OCI-LY7 (cell line): ENCODE measurements around the gene SLC5A10. TPM values are rescaled to one million over a fixed set of nuclear protein-coding genes. Genes with fewer than 3 reads are reported as not detected.
A peak's percentile ranks its signal among the peaks of the same experiment; 100 is the strongest.

Experiments used
- BruUV-seq: library from RNA; stranded (reverse); fragments of 400-500 nt; replicated peaks from 2 replicates; lab custom pipeline; 2021; lab: Mats Ljungman, UMichigan
- CTCF ChIA-PET: fragments of 300-600 bp; sonication (Branson Sonifier 250); formaldehyde crosslinking; loops from one replicate; lab custom pipeline; 2022; ENCODE audit warnings: antibody characterized with exemption; ENCODE audit not compliant: unreplicated experiment; lab: Charles Lee
- POLR2A ChIA-PET: fragments of 300-600 bp; sonication (Branson Sonifier 250); formaldehyde crosslinking; loops from one replicate; lab custom pipeline; 2022; ENCODE audit warnings: antibody characterized with exemption; lab: Charles Lee
- DNase-seq: peaks from one replicate; pipeline ENCODE4 v3.0.0-alpha.2; 2015; ENCODE audit warnings: low spot score
- H2AFZ ChIP-seq: fragments of 200-600 bp; sonication (generic), shearing (Covaris generic); 2 replicates; pipeline ENCODE4 v1.6.1; 2014; ENCODE audit warnings: mild to moderate bottlenecking, antibody characterized with exemption, low read length, moderate library complexity
- H3K27ac ChIP-seq: fragments of 200-600 bp; sonication (generic); 2 replicates; pipeline ENCODE4 v1.5.1; 2014; ENCODE audit warnings: mixed run types, low read depth, mild to moderate bottlenecking, moderate library complexity, low read length, inconsistent platforms; ENCODE audit not compliant: poor library complexity, severe bottlenecking
- H3K36me3 ChIP-seq: fragments of 200-600 bp; sonication (generic); 2 replicates; pipeline ENCODE4 v1.6.1; 2014; ENCODE audit warnings: mild to moderate bottlenecking, antibody characterized with exemption, low read length, moderate library complexity, mixed read lengths; ENCODE audit not compliant: insufficient read depth
- H3K4me1 ChIP-seq: fragments of 200-600 bp; sonication (generic); 2 replicates; pipeline ENCODE4 v1.5.1; 2014; ENCODE audit warnings: mild to moderate bottlenecking, low read length; ENCODE audit not compliant: insufficient read depth, poor library complexity, severe bottlenecking
- H3K4me2 ChIP-seq: fragments of 200-600 bp; sonication (generic); 2 replicates; pipeline ENCODE4 v1.6.1; 2014; ENCODE audit warnings: mild to moderate bottlenecking, low read length
- H3K4me3 ChIP-seq: fragments of 200-600 bp; sonication (generic); 2 replicates; pipeline ENCODE4 v1.5.1; 2014; ENCODE audit warnings: mild to moderate bottlenecking, low read depth, low read length; ENCODE audit not compliant: poor library complexity, severe bottlenecking
- H3K79me2 ChIP-seq: fragments of 200-600 bp; sonication (generic); 2 replicates; pipeline ENCODE4 v1.6.1; 2016; ENCODE audit warnings: low read depth, mild to moderate bottlenecking, low read length, moderate library complexity, mixed read lengths; ENCODE audit not compliant: insufficient read depth
- H3K9me2 ChIP-seq: fragments of 200-600 bp; sonication (generic); 2 replicates; pipeline ENCODE4 v1.6.1; 2016; ENCODE audit warnings: mild to moderate bottlenecking, low read length, mixed read lengths; ENCODE audit not compliant: insufficient read depth
- H3K9me3 ChIP-seq: fragments of 200-600 bp; sonication (generic); 2 replicates; pipeline ENCODE4 v1.6.1; 2014; ENCODE audit warnings: mild to moderate bottlenecking, mixed run types, low read length, mixed read lengths
- H4K20me1 ChIP-seq: fragments of 200-600 bp; sonication (generic); 2 replicates; pipeline ENCODE4 v1.6.1; 2014; ENCODE audit warnings: mild to moderate bottlenecking, antibody characterized with exemption, low read length, moderate library complexity, mixed read lengths; ENCODE audit not compliant: insufficient read depth
- CTCF ChIP-seq: fragments of 200-600 bp; sonication (generic); conservative IDR thresholded peaks from 2 replicates; pipeline ENCODE4 v1.5.1; 2014; ENCODE audit warnings: mild to moderate bottlenecking, antibody characterized with exemption, low read length, moderate library complexity, mixed read lengths
- EZH2phosphoT487 ChIP-seq: fragments of 200-600 bp; sonication (generic); IDR thresholded peaks from 2 replicates; pipeline ENCODE4 v1.6.1; 2018; ENCODE audit warnings: low read depth, borderline replicate concordance, mild to moderate bottlenecking, mixed run types, antibody characterized with exemption, low read length, moderate library complexity, mixed read lengths
- intact Hi-C: fragments of 100-400 bp; cut with micrococcal nuclease; formaldehyde crosslinking; loops from one replicate; pipeline ENCODE4 v1.10.0; 2022; ENCODE audit not compliant: unreplicated experiment
- total RNA-seq, 2 experiments: library from RNA; depleted of rRNA in 1 of 2; stranded (reverse); fragments of >200 nt in 1 of 2; shearing (Covaris generic) in 1 of 2; gene quantifications; 2 replicates each; pipeline ENCODE4 v1.2.3, GENCODE V29; 2014 to 2022

The SLC5A10 gene
- total RNA-seq, 2 experiments from 2014 or later: not detected

- Histone ChIP-seq H3K4me1 (peaks cover 35% of the 10 kb centered on the region), H3K4me2 (peak overlapping the region; percentile 90)
- TF ChIP-seq CTCF: no peak
- no peak for TF ChIP-seq EZH2phosphoT487
Measured at GRCh38 chr17:19001907-19002590, 50.1 kb downstream of the SLC5A10 start.

GRCh38 chr17:19002805-19003542 is 51.0 kb downstream of the SLC5A10 start:
- H3K27ac ChIP-seq: no peak overlapping the region

More at GRCh38 chr17:19001907-19002590, 50.1 kb downstream of the SLC5A10 start:
- H3K9me2 ChIP-seq: no peaks in the 10 kb centered on the region
- POLR2A ChIA-PET: interaction anchor here (0.9 kb wide), 1 partner anchor 12 kb away, joined by 4 read pairs; no protein-coding TSS in a partner anchor
- no TSS peak for BruUV-seq
- intact Hi-C loops: loop anchor here (10.0 kb wide), 1 partner anchor 67 kb away; no protein-coding TSS in a partner anchor
- peak; percentile 34 for DNase-seq
- no peak overlapping the region for H3K27ac ChIP-seq
- H3K4me3 ChIP-seq: no peak overlapping the region
- H3K9me3 ChIP-seq: peaks cover 6% of the 10 kb centered on the region; the same call in 1 of the 2 replicates
- CTCF ChIA-PET: no interaction called here
- H3K36me3 ChIP-seq: no peaks in the 10 kb centered on the region
- H3K79me2 ChIP-seq: no peaks in the 10 kb centered on the region
- H2AFZ ChIP-seq: no peak overlapping the region
- H4K20me1 ChIP-seq: no peaks in the 10 kb centered on the region

More at GRCh38 chr17:19002805-19003542, 51.0 kb downstream of the SLC5A10 start:
- Histone ChIP-seq H3K4me2 (peak overlapping the region; percentile 90), H3K4me1 (peaks cover 35% of the 10 kb centered on the region), H3K9me2 (no peaks in the 10 kb centered on the region), H3K36me3 (no peaks in the 10 kb centered on the region), H3K9me3 (peaks cover 6% of the 10 kb centered on the region; the same call in 1 of the 2 replicates), H3K4me3 (peak overlapping the region; percentile 71), H3K79me2 (no peaks in the 10 kb centered on the region), H2AFZ (no peak overlapping the region), H4K20me1 (no peaks in the 10 kb centered on the region)
- ChIA-PET POLR2A (no interaction called here), CTCF (interaction anchor here (1.4 kb wide), 1 partner anchor 42 kb away, joined by 3 read pairs; no protein-coding TSS in a partner anchor)
- DNase-seq: no peak
- no TSS peak for BruUV-seq
- TF ChIP-seq EZH2phosphoT487: no peak
- TF ChIP-seq CTCF: no peak
- intact Hi-C loops: loop anchor here (10.0 kb wide), 1 partner anchor 68 kb away; no protein-coding TSS in a partner anchor
